ENCODE measurements around the gene CCDC81. TPM values are rescaled to one million over a fixed set of nuclear protein-coding genes. Genes with fewer than 3 reads are reported as not detected.

The CCDC81 gene
- total RNA-seq, 1 experiment from 2014 or later, result 0.33 TPM

DNA sequence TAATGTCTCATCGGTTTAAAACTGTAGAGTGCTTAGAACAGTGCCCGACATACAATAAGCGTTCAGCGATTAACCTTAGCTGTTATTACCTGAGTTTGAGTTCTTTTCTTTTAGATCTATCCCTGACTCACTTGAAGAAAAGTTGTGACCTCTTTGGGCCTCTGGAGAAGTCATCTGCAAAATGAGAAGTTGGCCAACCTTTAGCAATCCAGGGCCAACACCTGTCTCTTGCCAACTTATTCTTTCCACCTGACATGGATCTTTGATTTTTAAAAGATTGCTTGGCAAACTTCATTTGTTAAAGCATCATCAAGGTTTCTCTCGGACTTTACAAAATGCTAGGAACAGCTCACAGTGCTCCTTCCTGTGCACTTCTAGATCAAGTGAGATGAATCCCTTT, 89.3 kb downstream of the CCDC81 start:
- intact Hi-C loops (cut with micrococcal nuclease; ENCODE audit: unreplicated experiment), result no loop called here

DNA sequence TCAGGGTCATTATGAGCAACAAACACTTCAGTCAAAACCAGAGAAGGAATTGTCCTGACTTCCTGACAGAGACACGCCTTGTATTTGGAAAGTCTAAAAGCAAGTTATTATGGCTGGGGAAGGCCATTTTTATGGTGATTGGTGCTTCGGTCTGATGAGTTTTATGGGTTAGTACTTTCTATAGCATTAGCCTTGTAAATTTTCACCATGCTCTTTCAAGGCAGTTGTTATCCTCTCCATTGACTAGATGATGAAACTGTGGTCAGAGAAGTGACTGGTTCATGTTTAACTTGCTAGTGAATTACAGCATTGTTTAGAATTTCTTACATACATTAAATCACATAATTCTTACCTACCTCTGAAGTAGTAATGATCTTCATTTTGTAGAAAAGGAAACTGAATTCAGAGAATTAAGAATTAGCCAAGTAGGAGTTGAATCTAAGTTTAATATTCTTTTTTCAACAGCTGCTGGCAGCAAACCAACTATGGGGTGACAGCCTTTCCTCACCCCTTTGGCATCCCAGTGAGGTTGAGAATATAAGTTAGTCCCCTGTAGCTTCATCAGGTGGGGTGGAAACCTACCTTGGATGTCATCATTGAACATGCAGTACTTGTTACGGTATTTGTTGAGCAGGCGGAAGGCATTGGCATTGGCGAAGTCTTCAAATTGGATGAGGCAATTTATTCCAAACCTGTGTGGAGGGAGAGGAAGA, 90.0 kb downstream of the CCDC81 start:
- intact Hi-C loops (cut with micrococcal nuclease; ENCODE audit: unreplicated experiment), result no loop called here
- no peaks in the 10 kb centered on the region for H3K36me3 Mint-ChIP-seq (ENCODE audit: insufficient read depth, unreplicated experiment)
- H3K4me3 Mint-ChIP-seq (ENCODE audit: low read depth, unreplicated experiment), result no peak overlapping the region
- CTCF ChIA-PET, result interaction anchor here (0.6 kb wide), 1 partner anchor 1253 kb away, joined by 3 read pairs; no protein-coding TSS in a partner anchor
- no peaks in the 10 kb centered on the region for H3K27me3 Mint-ChIP-seq (ENCODE audit: unreplicated experiment)
- peaks cover 19% of the 10 kb centered on the region for H3K4me1 Mint-ChIP-seq (ENCODE audit: low read depth, unreplicated experiment)
- H3K27ac Mint-ChIP-seq (ENCODE audit: unreplicated experiment), result no peak overlapping the region
- no TSS peak for BruUV-seq (replicated peaks)
- H3K9me3 Mint-ChIP-seq (ENCODE audit: low read depth, unreplicated experiment), result no peaks in the 10 kb centered on the region
- no peak for TF ChIP-seq CTCF (IDR thresholded peaks at IDR 0.05; ENCODE audit: unreplicated experiment)
- no peak for DNase-seq

More for the DNA sequence above, 89.3 kb downstream of the CCDC81 start:
- no peak overlapping the region for H3K27ac Mint-ChIP-seq (ENCODE audit: unreplicated experiment)
- no peak for DNase-seq
- CTCF ChIA-PET, result no interaction called here
- no TSS peak for BruUV-seq (replicated peaks)
- no peak for TF ChIP-seq CTCF (IDR thresholded peaks at IDR 0.05; ENCODE audit: unreplicated experiment)
- no peaks in the 10 kb centered on the region for H3K27me3 Mint-ChIP-seq (ENCODE audit: unreplicated experiment)
- no peak overlapping the region for H3K4me3 Mint-ChIP-seq (ENCODE audit: low read depth, unreplicated experiment)
- H3K9me3 Mint-ChIP-seq (ENCODE audit: low read depth, unreplicated experiment), result no peaks in the 10 kb centered on the region
- H3K36me3 Mint-ChIP-seq (ENCODE audit: insufficient read depth, unreplicated experiment), result no peaks in the 10 kb centered on the region
- H3K4me1 Mint-ChIP-seq (ENCODE audit: low read depth, unreplicated experiment), result peaks cover 26% of the 10 kb centered on the region

DNA sequence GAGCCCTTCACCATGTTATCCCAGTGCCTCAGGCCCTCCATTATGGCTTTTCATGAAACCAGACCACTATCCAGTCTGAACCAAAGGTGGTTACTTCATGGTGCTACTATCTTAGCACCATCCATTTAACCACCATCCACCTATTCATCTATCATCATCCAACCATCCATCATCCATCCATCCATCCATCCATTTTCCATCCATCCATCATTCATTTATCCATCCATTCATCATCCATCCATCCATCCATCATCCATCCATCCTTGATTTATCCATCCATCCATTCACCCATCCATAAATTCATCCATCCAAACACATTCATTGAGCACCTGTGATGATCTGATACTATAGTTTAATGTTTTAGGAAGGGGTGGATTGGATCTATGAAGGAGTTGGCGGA, 93.5 kb downstream of the CCDC81 start:
- Mint-ChIP-seq H3K4me3 (ENCODE audit: low read depth, unreplicated experiment) (no peak overlapping the region), H3K27me3 (ENCODE audit: unreplicated experiment) (no peaks in the 10 kb centered on the region), H3K9me3 (ENCODE audit: low read depth, unreplicated experiment) (no peaks in the 10 kb centered on the region), H3K27ac (ENCODE audit: unreplicated experiment) (no peak overlapping the region), H3K4me1 (ENCODE audit: low read depth, unreplicated experiment) (no peaks in the 10 kb centered on the region), H3K36me3 (ENCODE audit: insufficient read depth, unreplicated experiment) (no peaks in the 10 kb centered on the region)
- no TSS peak for BruUV-seq (replicated peaks)
- TF ChIP-seq CTCF (IDR thresholded peaks at IDR 0.05; ENCODE audit: unreplicated experiment), result no peak
- intact Hi-C loops (cut with micrococcal nuclease; ENCODE audit: unreplicated experiment), result no loop called here
- CTCF ChIA-PET, result interaction anchor here (1.5 kb wide), 1 partner anchor 8 kb away, joined by 4 read pairs; no protein-coding TSS in a partner anchor
- DNase-seq, result no peak

- Mint-ChIP-seq H3K9me3 (ENCODE audit: low read depth, unreplicated experiment) (no peaks in the 10 kb centered on the region), H3K4me3 (ENCODE audit: low read depth, unreplicated experiment) (no peak overlapping the region), H3K27me3 (ENCODE audit: unreplicated experiment) (no peaks in the 10 kb centered on the region), H3K27ac (ENCODE audit: unreplicated experiment) (no peak overlapping the region), H3K4me1 (ENCODE audit: low read depth, unreplicated experiment) (no peaks in the 10 kb centered on the region), H3K36me3 (ENCODE audit: insufficient read depth, unreplicated experiment) (no peaks in the 10 kb centered on the region)
- no peak for TF ChIP-seq CTCF (IDR thresholded peaks at IDR 0.05; ENCODE audit: unreplicated experiment)
- CTCF ChIA-PET, result interaction anchor here (0.7 to 1.5 kb wide), 2 partner anchors 10 to 242 kb away, joined by 3 to 4 read pairs; no protein-coding TSS in a partner anchor
- no TSS peak for BruUV-seq (replicated peaks)
- DNase-seq, result no peak
- intact Hi-C loops (cut with micrococcal nuclease; ENCODE audit: unreplicated experiment), result no loop called here
These were observed 95.1 kb downstream of the CCDC81 start for GRCh38 chr11:86469491-86470388.

Other genes starting within 250 kb of the CCDC81 start
- gene EED, start 130.1 kb upstream of the CCDC81 start, total RNA-seq (2022), result 24.2 and 24.4 TPM in 2 replicates
- gene HIKESHI, start 72.6 kb upstream of the CCDC81 start, total RNA-seq (2022), result 22.9 and 24.8 TPM in 2 replicates